HCT116 (cell line): ENCODE measurements around the gene FN3KRP. TPM values are rescaled to one million over a fixed set of nuclear protein-coding genes. Genes with fewer than 3 reads are reported as not detected.

Experiments
- ATAC-seq: fragments of 200-7000 bp; cut with Tn5 transposase; 2 replicates; pipeline ENCODE4 v1.9.1; 2020; ENCODE audit warnings: mild to moderate bottlenecking, moderate library complexity
- BruUV-seq: library from RNA; stranded (reverse); fragments of 400-500 nt; replicated peaks from 2 replicates; lab custom pipeline; 2021; lab: Mats Ljungman, UMichigan
- CTCF ChIA-PET: fragments of 300-600 bp; sonication (Branson Sonifier 250); formaldehyde crosslinking; loops from one replicate; lab custom pipeline; 2021; ENCODE audit warnings: antibody characterized with exemption; lab: Charles Lee
- POLR2A ChIA-PET: fragments of 300-600, 350-600 bp; sonication (Branson Sonifier 250); formaldehyde crosslinking; loops from one replicate; lab custom pipeline; 2021; ENCODE audit warnings: antibody characterized with exemption; lab: Charles Lee
- RAD21 ChIA-PET, 2 experiments: fragments of 300-600 bp; sonication (Branson Sonifier 250); formaldehyde crosslinking; loops; one replicate each; lab custom pipeline; 2023; ENCODE audit warnings: low total read pairs in 2 of 2; ENCODE audit not compliant: uncharacterized antibody in 2 of 2, unreplicated experiment in 2 of 2, low non-redundant PET in 1 of 2; lab: Charles Lee
- DNase-seq: peaks from one replicate; pipeline ENCODE4 v3.0.0-alpha.2; 2010; ENCODE audit warnings: low read depth, low spot score
- H2AFZ ChIP-seq: fragments of 200-600 bp; shearing (Covaris generic), sonication (generic); 2 replicates; pipeline ENCODE4 v1.6.1; 2017; ENCODE audit warnings: low read depth, mixed run types, mixed read lengths, antibody characterized with exemption, low read length; ENCODE audit not compliant: poor library complexity, severe bottlenecking
- H3K27ac ChIP-seq: 2 replicates; pipeline ENCODE4 v1.5.1; 2012; ENCODE audit warnings: low read depth, low read length
- H3K27me3 ChIP-seq: fragments of 200-600 bp; sonication (generic); 2 replicates; pipeline ENCODE4 v1.6.1; 2016; ENCODE audit warnings: mixed run types, low read length, mixed read lengths; ENCODE audit not compliant: insufficient read depth
- H3K36me3 ChIP-seq, 2 experiments: fragments of 200-500 bp in 1 of 2; fragments of 200-600 bp in 1 of 2; sonication (Bioruptor generic) in 1 of 2; sonication (generic) in 1 of 2; 2 replicates each; pipeline versions ENCODE4 v1.5.1 to v1.6.1; 2014 to 2016; ENCODE audit warnings: low read length in 2 of 2, inconsistent platforms in 1 of 2, mixed read lengths in 1 of 2, mixed run types in 1 of 2; ENCODE audit not compliant: insufficient read depth in 2 of 2, control insufficient read depth in 1 of 2
- H3K4me1 ChIP-seq, 2 experiments: fragments of 200-600 bp in 1 of 2; sonication (generic) in 1 of 2; 2 replicates each; pipeline versions ENCODE4 v1.5.1 to v1.6.1; 2012 to 2017; ENCODE audit warnings: low read length in 2 of 2, inconsistent platforms in 1 of 2, mild to moderate bottlenecking in 1 of 2, mixed read lengths in 1 of 2, mixed run types in 1 of 2, moderate library complexity in 1 of 2; ENCODE audit not compliant: insufficient read depth in 2 of 2, control insufficient read depth in 1 of 2
- H3K4me2 ChIP-seq: fragments of 200-600 bp; sonication (generic); 2 replicates; pipeline ENCODE4 v1.6.1; 2017; ENCODE audit warnings: mixed run types, low read length, mixed read lengths
- H3K4me3 ChIP-seq, 2 experiments: fragments of 200-600 bp in 1 of 2; sonication (generic) in 1 of 2; replicated peaks in 1 of 2; 2 replicates each; pipeline ENCODE4 v1.5.1; 2011 to 2016; ENCODE audit warnings: low read length in 2 of 2, control low read depth in 1 of 2, low read depth in 1 of 2, mild to moderate bottlenecking in 1 of 2, mixed read lengths in 1 of 2, mixed run types in 1 of 2
- H3K79me2 ChIP-seq: fragments of 200-600 bp; sonication (generic); 2 replicates; pipeline ENCODE4 v1.6.1; 2017; ENCODE audit warnings: mild to moderate bottlenecking, mixed run types, low read length, moderate library complexity, mixed read lengths; ENCODE audit not compliant: insufficient read depth
- H3K9ac ChIP-seq: fragments of 200-600 bp; sonication (generic); 2 replicates; pipeline ENCODE4 v1.6.1; 2016; ENCODE audit warnings: low read length, mixed read lengths
- H3K9me2 ChIP-seq: fragments of 200-600 bp; sonication (generic), shearing (Covaris generic); 2 replicates; pipeline ENCODE4 v1.6.1; 2017; ENCODE audit warnings: mixed run types, mild to moderate bottlenecking, moderate library complexity; ENCODE audit not compliant: insufficient read depth
- H3K9me3 ChIP-seq, 2 experiments: fragments of 200-500 bp in 1 of 2; fragments of 200-600 bp in 1 of 2; sonication (Bioruptor generic) in 1 of 2; sonication (generic) in 1 of 2; 2 replicates each; pipeline ENCODE4 v1.6.1; 2014 to 2017; ENCODE audit warnings: low read length in 2 of 2, mixed read lengths in 2 of 2, inconsistent platforms in 1 of 2, low read depth in 1 of 2, mild to moderate bottlenecking in 1 of 2, mixed run types in 1 of 2, moderate library complexity in 1 of 2; ENCODE audit not compliant: control insufficient read depth in 1 of 2, insufficient read depth in 1 of 2
- H4K20me1 ChIP-seq: fragments of 200-600 bp; sonication (generic), shearing (Covaris generic); 2 replicates; pipeline ENCODE4 v1.6.1; 2017; ENCODE audit warnings: mixed run types, mild to moderate bottlenecking, moderate library complexity; ENCODE audit not compliant: insufficient read depth
- EGR1 ChIP-seq: IDR thresholded peaks from 2 replicates; pipeline ENCODE4 v1.6.1; 2012; ENCODE audit warnings: low read depth
- POLR2AphosphoS5 ChIP-seq: IDR thresholded peaks from 2 replicates; pipeline ENCODE4 v1.6.1; 2011; ENCODE audit warnings: mild to moderate bottlenecking, low read depth, low read length, moderate library complexity
- SP1 ChIP-seq: IDR thresholded peaks from 2 replicates; pipeline ENCODE4 v1.6.1; 2012; ENCODE audit warnings: low read depth
- SRF ChIP-seq: IDR thresholded peaks from 2 replicates; pipeline ENCODE4 v1.6.1; 2012; ENCODE audit warnings: low read depth
- TCF7L2 ChIP-seq: IDR thresholded peaks from 2 replicates; pipeline ENCODE4 v1.7.0; 2011; ENCODE audit warnings: borderline replicate concordance, inconsistent platforms; ENCODE audit not compliant: insufficient read depth, insufficient read length; ENCODE audit errors: extremely low read depth
- intact Hi-C: fragments of 100-400 bp; cut with micrococcal nuclease; formaldehyde crosslinking; loops from 2 replicates; pipeline ENCODE4 v1.10.0; 2022
- total RNA-seq: library from RNA; stranded (reverse); gene quantifications from one replicate; pipeline ENCODE4 v1.2.1, GENCODE V29; 2021; ENCODE audit not compliant: unreplicated experiment
- TF ChIP-seq, protein P1 (sequence below): IDR thresholded peaks from 2 replicates; pipeline ENCODE4 v1.6.1; 2012; ENCODE audit warnings: low read depth
- TF ChIP-seq, protein P2 (sequence below): IDR thresholded peaks from 2 replicates; pipeline ENCODE4 v1.6.1; 2011; ENCODE audit warnings: mild to moderate bottlenecking, low read length, moderate library complexity; ENCODE audit not compliant: insufficient replicate concordance; ENCODE audit errors: extremely low read depth

Gene FN3KRP
- total RNA-seq, 1 experiment from 2014 or later, result 35.2 TPM

- Histone ChIP-seq H3K9me3 (no peaks in the 10 kb centered on the region), H3K27ac (no peak overlapping the region), H3K4me1 (peaks cover 0 to 8% of the 10 kb centered on the region in 2 experiments; a peak in 1 of 4 replicates), H3K79me2 (no peaks in the 10 kb centered on the region), H3K27me3 (no peaks in the 10 kb centered on the region), H2AFZ (no peak overlapping the region), H3K4me2 (no peak overlapping the region), H3K9ac (no peak overlapping the region), H4K20me1 (no peaks in the 10 kb centered on the region), H3K36me3 (no peaks in the 10 kb centered on the region), H3K4me3 (no peak overlapping the region), H3K9me2 (no peaks in the 10 kb centered on the region)
- intact Hi-C loops, result no loop called here
- CTCF ChIA-PET, result no interaction called here
- DNase-seq, result no peak
- no TSS peak for BruUV-seq
- ATAC-seq, result no peak
- POLR2A ChIA-PET, result no interaction called here
- RAD21 ChIA-PET, result no interaction called here
- TF ChIP-seq SRF (no peak), POLR2AphosphoS5 (no peak), SP1 (no peak), EGR1 (no peak), TCF7L2 (no peak)
- TF ChIP-seq, protein P1, sequence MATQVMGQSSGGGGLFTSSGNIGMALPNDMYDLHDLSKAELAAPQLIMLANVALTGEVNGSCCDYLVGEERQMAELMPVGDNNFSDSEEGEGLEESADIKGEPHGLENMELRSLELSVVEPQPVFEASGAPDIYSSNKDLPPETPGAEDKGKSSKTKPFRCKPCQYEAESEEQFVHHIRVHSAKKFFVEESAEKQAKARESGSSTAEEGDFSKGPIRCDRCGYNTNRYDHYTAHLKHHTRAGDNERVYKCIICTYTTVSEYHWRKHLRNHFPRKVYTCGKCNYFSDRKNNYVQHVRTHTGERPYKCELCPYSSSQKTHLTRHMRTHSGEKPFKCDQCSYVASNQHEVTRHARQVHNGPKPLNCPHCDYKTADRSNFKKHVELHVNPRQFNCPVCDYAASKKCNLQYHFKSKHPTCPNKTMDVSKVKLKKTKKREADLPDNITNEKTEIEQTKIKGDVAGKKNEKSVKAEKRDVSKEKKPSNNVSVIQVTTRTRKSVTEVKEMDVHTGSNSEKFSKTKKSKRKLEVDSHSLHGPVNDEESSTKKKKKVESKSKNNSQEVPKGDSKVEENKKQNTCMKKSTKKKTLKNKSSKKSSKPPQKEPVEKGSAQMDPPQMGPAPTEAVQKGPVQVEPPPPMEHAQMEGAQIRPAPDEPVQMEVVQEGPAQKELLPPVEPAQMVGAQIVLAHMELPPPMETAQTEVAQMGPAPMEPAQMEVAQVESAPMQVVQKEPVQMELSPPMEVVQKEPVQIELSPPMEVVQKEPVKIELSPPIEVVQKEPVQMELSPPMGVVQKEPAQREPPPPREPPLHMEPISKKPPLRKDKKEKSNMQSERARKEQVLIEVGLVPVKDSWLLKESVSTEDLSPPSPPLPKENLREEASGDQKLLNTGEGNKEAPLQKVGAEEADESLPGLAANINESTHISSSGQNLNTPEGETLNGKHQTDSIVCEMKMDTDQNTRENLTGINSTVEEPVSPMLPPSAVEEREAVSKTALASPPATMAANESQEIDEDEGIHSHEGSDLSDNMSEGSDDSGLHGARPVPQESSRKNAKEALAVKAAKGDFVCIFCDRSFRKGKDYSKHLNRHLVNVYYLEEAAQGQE, result no peak
- TF ChIP-seq, protein P2, sequence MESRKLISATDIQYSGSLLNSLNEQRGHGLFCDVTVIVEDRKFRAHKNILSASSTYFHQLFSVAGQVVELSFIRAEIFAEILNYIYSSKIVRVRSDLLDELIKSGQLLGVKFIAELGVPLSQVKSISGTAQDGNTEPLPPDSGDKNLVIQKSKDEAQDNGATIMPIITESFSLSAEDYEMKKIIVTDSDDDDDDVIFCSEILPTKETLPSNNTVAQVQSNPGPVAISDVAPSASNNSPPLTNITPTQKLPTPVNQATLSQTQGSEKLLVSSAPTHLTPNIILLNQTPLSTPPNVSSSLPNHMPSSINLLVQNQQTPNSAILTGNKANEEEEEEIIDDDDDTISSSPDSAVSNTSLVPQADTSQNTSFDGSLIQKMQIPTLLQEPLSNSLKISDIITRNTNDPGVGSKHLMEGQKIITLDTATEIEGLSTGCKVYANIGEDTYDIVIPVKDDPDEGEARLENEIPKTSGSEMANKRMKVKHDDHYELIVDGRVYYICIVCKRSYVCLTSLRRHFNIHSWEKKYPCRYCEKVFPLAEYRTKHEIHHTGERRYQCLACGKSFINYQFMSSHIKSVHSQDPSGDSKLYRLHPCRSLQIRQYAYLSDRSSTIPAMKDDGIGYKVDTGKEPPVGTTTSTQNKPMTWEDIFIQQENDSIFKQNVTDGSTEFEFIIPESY, result no peak
These were observed 45.6 kb upstream of the FN3KRP start for GRCh38 chr17:82670661-82671450.
